LNCaP clone FGC (cell line): Measurements from ENCODE around the gene ZNF597.

Source experiments
- DNase-seq: peaks from one replicate; pipeline ENCODE4 v3.0.0-alpha.2; 2011; ENCODE audit warnings: low read depth
- H3K4me3 ChIP-seq: 2 replicates; pipeline ENCODE4 v1.5.1; 2011; ENCODE audit warnings: mild to moderate bottlenecking, low read depth, low read length, control low read depth
- CTCF ChIP-seq: IDR thresholded peaks from 2 replicates; pipeline ENCODE4 v1.5.1; 2012; ENCODE audit warnings: mild to moderate bottlenecking; ENCODE audit not compliant: control insufficient read depth, insufficient read depth; ENCODE audit errors: extremely low read depth

Gene ZNF597

GRCh38 chr16:3444032-3444388, 706 bp upstream of the ZNF597 start:
- peak overlapping the region; percentile 87 for H3K4me3 ChIP-seq
- DNase-seq, result peak; percentile 63
- TF ChIP-seq CTCF, result no peak

- DNase-seq, result no peak
- H3K4me3 ChIP-seq, result no peak overlapping the region
- no peak for TF ChIP-seq CTCF
Measured at GRCh38 chr16:3439637-3440036, 3.7 kb downstream of the ZNF597 start.

- H3K4me3 ChIP-seq, result no peak overlapping the region
- TF ChIP-seq CTCF, result no peak
- no peak for DNase-seq
Measured at GRCh38 chr16:3434373-3434772, 8.9 kb downstream of the ZNF597 start.

- TF ChIP-seq CTCF, result no peak
- H3K4me3 ChIP-seq, result no peak overlapping the region
- DNase-seq, result no peak
Measured at GRCh38 chr16:3431779-3432219, 11.5 kb downstream of the ZNF597 start.

- no peak overlapping the region for H3K4me3 ChIP-seq
- TF ChIP-seq CTCF, result no peak
- no peak for DNase-seq
Measured at GRCh38 chr16:3413730-3414379, 29.4 kb downstream of the ZNF597 start.

GRCh38 chr16:3408561-3409197, 34.6 kb downstream of the ZNF597 start:
- H3K4me3 ChIP-seq, result no peak overlapping the region
- TF ChIP-seq CTCF, result no peak
- no peak for DNase-seq

- peak overlapping the region; percentile 77 for H3K4me3 ChIP-seq
- TF ChIP-seq CTCF, result no peak
- DNase-seq, result no peak
Measured at GRCh38 chr16:3401719-3402397, 41.4 kb downstream of the ZNF597 start.
